ENCODE results near the gene OR5A1. TPM values are rescaled to one million over a fixed set of nuclear protein-coding genes. Genes with fewer than 3 reads are reported as not detected.

OR5A1 gene
- total RNA-seq, 2 experiments from 2014 or later = not detected

DNA sequence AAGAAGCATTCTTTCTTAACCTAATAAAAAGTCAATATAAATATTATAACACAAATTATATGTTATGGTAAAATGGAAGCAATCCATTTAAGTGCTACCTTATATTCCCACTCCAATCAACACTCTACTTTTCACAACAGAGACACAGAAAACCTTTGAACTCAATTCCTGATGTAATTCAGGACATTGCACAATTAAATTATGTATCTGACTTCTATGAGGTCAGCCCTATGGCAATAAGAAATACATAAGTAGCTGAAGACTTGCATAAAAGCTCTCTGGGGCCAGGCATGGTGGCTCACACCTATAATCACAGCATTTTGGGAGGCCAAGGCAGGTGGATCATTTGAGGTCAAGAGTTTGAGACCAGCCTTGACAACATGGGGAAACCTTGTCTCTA lies 43.6 kb downstream of the OR5A1 start:
- POLR2A ChIA-PET = no interaction called here
- no peaks in the 10 kb centered on the region for H3K36me3 Mint-ChIP-seq (ENCODE audit: low read depth)

DNA sequence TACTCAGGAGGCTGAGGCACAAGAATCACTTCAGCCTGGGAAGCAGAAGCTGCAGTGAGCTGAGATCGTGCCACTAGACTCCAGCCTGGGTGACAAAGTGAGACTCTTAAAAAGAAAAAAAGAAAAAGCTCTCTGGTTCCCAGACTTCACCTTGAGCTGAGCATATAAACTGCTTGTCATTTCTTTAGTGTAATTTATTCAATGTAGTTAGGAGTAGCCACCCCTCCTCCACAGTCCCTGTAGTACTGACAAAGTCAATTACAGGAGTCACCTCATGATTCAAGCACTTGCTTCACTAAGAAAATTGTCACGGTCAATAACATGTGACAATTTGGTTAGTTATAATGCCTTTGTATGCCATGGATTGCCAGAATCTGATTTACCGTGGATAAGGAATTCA lies 44.1 kb downstream of the OR5A1 start:
- H3K4me3 Mint-ChIP-seq = no peak overlapping the region
- ChIA-PET POLR2A (no interaction called here), CTCF (no interaction called here)
- no peak overlapping the region for H3K27ac Mint-ChIP-seq
- H3K4me1 Mint-ChIP-seq = no peaks in the 10 kb centered on the region
- H3K9me3 Mint-ChIP-seq (ENCODE audit: low read depth) = no peaks in the 10 kb centered on the region
- intact Hi-C loops (cut with DNase I, micrococcal nuclease) = no loop called here
- peaks cover 6% of the 10 kb centered on the region for H3K27me3 Mint-ChIP-seq
- H3K36me3 Mint-ChIP-seq (ENCODE audit: low read depth) = no peaks in the 10 kb centered on the region
- no peak for ATAC-seq
- DNase-seq = no peak

More for the DNA sequence above, 43.6 kb downstream of the OR5A1 start:
- Mint-ChIP-seq H3K4me1 (no peaks in the 10 kb centered on the region), H3K4me3 (no peak overlapping the region), H3K27ac (no peak overlapping the region), H3K27me3 (peaks cover 8% of the 10 kb centered on the region), H3K9me3 (ENCODE audit: low read depth) (no peaks in the 10 kb centered on the region)
- CTCF ChIA-PET = interaction anchor here (1.2 kb wide), 1 partner anchor 19 kb away, joined by 4 read pairs; no protein-coding TSS in a partner anchor
- intact Hi-C loops (cut with DNase I, micrococcal nuclease) = loop anchor here in 1 of 2 experiments (10.0 kb wide), 1 partner anchor 55 kb away; no protein-coding TSS in a partner anchor
- DNase-seq = no peak
- ATAC-seq = no peak

Other genes with a start within 250 kb of the OR5A1 start
- gene MPEG1, start 223.5 kb upstream of the OR5A1 start, total RNA-seq = not detected
- gene OR5AN1, start 77.6 kb upstream of the OR5A1 start, total RNA-seq = not detected
- not detected for gene OR5A2, start 10.1 kb upstream of the OR5A1 start, total RNA-seq
- not detected for gene OR4D6, start 20.5 kb downstream of the OR5A1 start, total RNA-seq
- not detected for gene OR4D10, start 36.8 kb downstream of the OR5A1 start, total RNA-seq
- gene OR4D11, start 67.1 kb downstream of the OR5A1 start, total RNA-seq = not detected
- gene OR4D9, start 75.1 kb downstream of the OR5A1 start, total RNA-seq = not detected
- 10 to 100 TPM; 37.9 to 44.2 TPM for gene OSBP, start 179.3 kb downstream of the OR5A1 start, total RNA-seq
- gene PATL1, start 232.6 kb downstream of the OR5A1 start, total RNA-seq = 10 to 100 TPM; 59.8 to 88.7 TPM

All from activated CD4-positive, alpha-beta T cell treated with anti-CD3 and anti-CD28 coated beads for 36 hours (primary cell).